ENCODE data around the gene TMEFF2. TPM values are rescaled to one million over a fixed set of nuclear protein-coding genes. Genes with fewer than 3 reads are reported as not detected.
"Not testable (repeated sequence)": the region's sequence is repeated elsewhere in the genome, so short reads cannot be mapped to it uniquely, and the experiment has no call there.

The TMEFF2 gene
- total RNA-seq, 1 donor from 2014 or later = 6.3 TPM

DNA sequence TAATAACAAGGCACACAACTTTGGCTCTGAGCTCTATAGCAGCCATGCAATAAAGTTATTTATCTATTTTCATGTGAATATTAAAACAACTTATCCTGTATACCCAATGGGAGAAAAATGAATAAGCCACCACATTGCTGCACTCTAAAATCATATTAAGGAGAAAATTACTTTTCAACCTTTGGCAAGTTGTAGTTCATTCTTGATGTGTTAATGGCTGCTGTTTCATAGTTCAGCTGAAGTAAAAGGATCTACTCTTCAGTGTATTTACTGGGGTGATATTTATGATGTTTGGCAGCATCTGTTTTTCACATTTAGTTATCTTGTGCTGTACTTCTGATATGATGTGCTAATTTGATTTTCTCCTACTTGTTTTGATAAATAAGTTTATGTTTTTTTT, 71.8 kb downstream of the TMEFF2 start:
- H3K27ac ChIP-seq (ENCODE audit: low read depth, low read length) = no peak overlapping the region
- no peaks in the 10 kb centered on the region for H3K36me3 ChIP-seq (ENCODE audit: control insufficient read depth in 3 of 3, insufficient read depth in 3 of 3, low read length in 3 of 3)
- H3K27me3 ChIP-seq (ENCODE audit: control insufficient read depth in 3 of 3, insufficient read depth in 3 of 3, low read length in 3 of 3) = no peaks in the 10 kb centered on the region
- H3K4me1 ChIP-seq (ENCODE audit: control insufficient read depth in 3 of 3, insufficient read depth in 3 of 3, low read length in 3 of 3) = no peaks in the 10 kb centered on the region
- no peak overlapping the region for H3K9ac ChIP-seq (ENCODE audit: low read depth in 1 of 3, low read length in 3 of 3)
- no peak overlapping the region for H3K4me3 ChIP-seq (ENCODE audit: low read length in 3 of 3)
- no peaks in the 10 kb centered on the region for H3K9me3 ChIP-seq (ENCODE audit: control insufficient read depth in 3 of 3, low read length in 3 of 3)

- no peaks in the 10 kb centered on the region for H3K36me3 ChIP-seq (ENCODE audit: control insufficient read depth in 3 of 3, insufficient read depth in 3 of 3, low read length in 3 of 3)
- no peak overlapping the region for H3K9ac ChIP-seq (ENCODE audit: low read depth in 1 of 3, low read length in 3 of 3)
- H3K4me3 ChIP-seq (ENCODE audit: low read length in 3 of 3) = no peak overlapping the region
- H3K27me3 ChIP-seq (ENCODE audit: control insufficient read depth in 3 of 3, insufficient read depth in 3 of 3, low read length in 3 of 3) = no peaks in the 10 kb centered on the region
- no peaks in the 10 kb centered on the region for H3K4me1 ChIP-seq (ENCODE audit: control insufficient read depth in 3 of 3, insufficient read depth in 3 of 3, low read length in 3 of 3)
- H3K9me3 ChIP-seq (ENCODE audit: control insufficient read depth in 3 of 3, low read length in 3 of 3) = no peaks in the 10 kb centered on the region
- no peak overlapping the region for H3K27ac ChIP-seq (ENCODE audit: low read depth, low read length)
These were observed 72.6 kb downstream of the TMEFF2 start for GRCh38 chr2:192122141-192122540.

GRCh38 chr2:192119536-192119935, 75.2 kb downstream of the TMEFF2 start:
- Histone ChIP-seq H3K9ac (ENCODE audit: low read depth in 1 of 3, low read length in 3 of 3) (no peak overlapping the region), H3K9me3 (ENCODE audit: control insufficient read depth in 3 of 3, low read length in 3 of 3) (no peaks in the 10 kb centered on the region), H3K4me3 (ENCODE audit: low read length in 3 of 3) (no peak overlapping the region), H3K27ac (ENCODE audit: low read depth, low read length) (no peak overlapping the region), H3K4me1 (ENCODE audit: control insufficient read depth in 3 of 3, insufficient read depth in 3 of 3, low read length in 3 of 3) (no peaks in the 10 kb centered on the region), H3K27me3 (ENCODE audit: control insufficient read depth in 3 of 3, insufficient read depth in 3 of 3, low read length in 3 of 3) (no peaks in the 10 kb centered on the region), H3K36me3 (ENCODE audit: control insufficient read depth in 3 of 3, insufficient read depth in 3 of 3, low read length in 3 of 3) (no peaks in the 10 kb centered on the region)

GRCh38 chr2:192117705-192118104, 77.0 kb downstream of the TMEFF2 start:
- H3K4me3 ChIP-seq (ENCODE audit: low read length in 3 of 3) = no peak overlapping the region

DNA sequence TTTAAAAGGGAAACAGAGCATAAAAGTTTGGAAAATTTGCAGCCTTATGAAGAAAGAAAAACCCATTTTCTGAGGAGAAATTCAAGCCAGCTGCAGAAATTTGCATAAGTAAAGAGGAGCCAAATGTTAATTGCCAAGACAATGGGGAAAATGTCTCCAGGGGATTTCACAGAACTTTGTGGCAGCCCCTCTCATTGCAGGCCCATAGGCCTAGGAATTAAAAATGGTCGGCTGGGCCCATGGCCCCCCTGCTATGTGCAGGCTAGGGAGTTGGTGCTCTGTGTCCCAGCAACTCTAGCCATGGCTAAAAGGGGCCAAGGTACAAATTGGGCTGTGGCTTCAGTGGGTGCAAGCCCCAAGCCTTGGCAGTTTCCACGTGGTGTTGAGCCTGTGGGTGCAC, 83.2 kb downstream of the TMEFF2 start:
- H3K9ac ChIP-seq (ENCODE audit: low read depth in 1 of 3, low read length in 3 of 3); H3K4me3 ChIP-seq (ENCODE audit: low read length in 3 of 3); H3K9me3 ChIP-seq (ENCODE audit: control insufficient read depth in 3 of 3, low read length in 3 of 3); H3K36me3 ChIP-seq (ENCODE audit: control insufficient read depth in 3 of 3, insufficient read depth in 3 of 3, low read length in 3 of 3); H3K27ac ChIP-seq (ENCODE audit: low read depth, low read length); H3K27me3 ChIP-seq (ENCODE audit: control insufficient read depth in 3 of 3, insufficient read depth in 3 of 3, low read length in 3 of 3); H3K4me1 ChIP-seq (ENCODE audit: control insufficient read depth in 3 of 3, insufficient read depth in 3 of 3, low read length in 3 of 3): not testable (repeated sequence)

More at GRCh38 chr2:192117705-192118104, 77.0 kb downstream of the TMEFF2 start:
- H3K4me1 ChIP-seq (ENCODE audit: control insufficient read depth in 3 of 3, insufficient read depth in 3 of 3, low read length in 3 of 3) = no peaks in the 10 kb centered on the region
- no peaks in the 10 kb centered on the region for H3K36me3 ChIP-seq (ENCODE audit: control insufficient read depth in 3 of 3, insufficient read depth in 3 of 3, low read length in 3 of 3)
- H3K27ac ChIP-seq (ENCODE audit: low read depth, low read length) = no peak overlapping the region
- H3K9ac ChIP-seq (ENCODE audit: low read depth in 1 of 3, low read length in 3 of 3) = no peak overlapping the region
- no peaks in the 10 kb centered on the region for H3K9me3 ChIP-seq (ENCODE audit: control insufficient read depth in 3 of 3, low read length in 3 of 3)
- no peaks in the 10 kb centered on the region for H3K27me3 ChIP-seq (ENCODE audit: control insufficient read depth in 3 of 3, insufficient read depth in 3 of 3, low read length in 3 of 3)

- no peaks in the 10 kb centered on the region for H3K9me3 ChIP-seq (ENCODE audit: control insufficient read depth in 3 of 3, low read length in 3 of 3)
- H3K4me1 ChIP-seq (ENCODE audit: control insufficient read depth in 3 of 3, insufficient read depth in 3 of 3, low read length in 3 of 3) = no peaks in the 10 kb centered on the region
- H3K9ac ChIP-seq (ENCODE audit: low read depth in 1 of 3, low read length in 3 of 3) = no peak overlapping the region
- no peak overlapping the region for H3K27ac ChIP-seq (ENCODE audit: low read depth, low read length)
- H3K36me3 ChIP-seq (ENCODE audit: control insufficient read depth in 3 of 3, insufficient read depth in 3 of 3, low read length in 3 of 3) = no peaks in the 10 kb centered on the region
- H3K27me3 ChIP-seq (ENCODE audit: control insufficient read depth in 3 of 3, insufficient read depth in 3 of 3, low read length in 3 of 3) = no peaks in the 10 kb centered on the region
- H3K4me3 ChIP-seq (ENCODE audit: low read length in 3 of 3) = no peak overlapping the region
These were observed 95.0 kb downstream of the TMEFF2 start for GRCh38 chr2:192099742-192100141.

DNA sequence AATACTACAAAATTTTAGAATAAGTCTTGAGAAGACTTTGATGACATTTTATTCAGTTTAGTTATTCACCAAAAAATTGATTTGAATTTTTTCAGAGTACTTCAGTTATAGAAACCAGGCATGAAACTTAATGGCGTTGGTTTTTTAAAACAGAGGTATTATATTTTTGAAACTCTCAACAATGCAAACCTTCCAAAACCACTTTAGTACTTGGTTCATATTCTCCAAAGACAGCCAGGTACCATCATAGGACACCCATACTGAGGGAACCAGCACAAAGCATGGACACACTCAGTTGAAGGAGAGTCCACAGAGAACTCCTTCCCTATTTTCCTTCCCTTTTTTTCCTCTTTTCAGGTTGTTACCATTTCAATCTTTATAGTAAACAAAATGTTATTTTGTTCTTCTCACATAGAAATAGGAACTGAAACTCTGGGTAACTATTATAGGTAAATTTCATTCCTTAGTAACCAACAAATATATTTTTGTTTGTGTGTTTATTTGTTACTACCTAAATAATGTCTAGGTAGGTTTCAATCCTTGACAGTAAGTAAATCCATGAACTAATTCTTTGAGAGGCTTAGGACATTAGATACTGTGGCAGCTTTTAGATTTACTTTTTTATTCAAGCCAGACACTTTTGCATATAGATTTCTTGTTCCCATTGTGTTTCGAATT, 95.8 kb downstream of the TMEFF2 start:
- Histone ChIP-seq H3K9ac (ENCODE audit: low read depth in 1 of 3, low read length in 3 of 3) (no peak overlapping the region), H3K4me3 (ENCODE audit: low read length in 3 of 3) (no peak overlapping the region), H3K27me3 (ENCODE audit: control insufficient read depth in 3 of 3, insufficient read depth in 3 of 3, low read length in 3 of 3) (no peaks in the 10 kb centered on the region), H3K4me1 (ENCODE audit: control insufficient read depth in 3 of 3, insufficient read depth in 3 of 3, low read length in 3 of 3) (no peaks in the 10 kb centered on the region), H3K36me3 (ENCODE audit: control insufficient read depth in 3 of 3, insufficient read depth in 3 of 3, low read length in 3 of 3) (no peaks in the 10 kb centered on the region), H3K27ac (ENCODE audit: low read depth, low read length) (no peak overlapping the region), H3K9me3 (ENCODE audit: control insufficient read depth in 3 of 3, low read length in 3 of 3) (no peaks in the 10 kb centered on the region)

GRCh38 chr2:192091476-192091875, 103.3 kb downstream of the TMEFF2 start:
- H3K27ac ChIP-seq (ENCODE audit: low read depth, low read length) = no peak overlapping the region
- H3K36me3 ChIP-seq (ENCODE audit: control insufficient read depth in 3 of 3, insufficient read depth in 3 of 3, low read length in 3 of 3) = no peaks in the 10 kb centered on the region
- no peak overlapping the region for H3K4me3 ChIP-seq (ENCODE audit: low read length in 3 of 3)
- no peaks in the 10 kb centered on the region for H3K4me1 ChIP-seq (ENCODE audit: control insufficient read depth in 3 of 3, insufficient read depth in 3 of 3, low read length in 3 of 3)
- no peaks in the 10 kb centered on the region for H3K27me3 ChIP-seq (ENCODE audit: control insufficient read depth in 3 of 3, insufficient read depth in 3 of 3, low read length in 3 of 3)
- H3K9ac ChIP-seq (ENCODE audit: low read depth in 1 of 3, low read length in 3 of 3) = no peak overlapping the region
- H3K9me3 ChIP-seq (ENCODE audit: control insufficient read depth in 3 of 3, low read length in 3 of 3) = no peaks in the 10 kb centered on the region

- no peak overlapping the region for H3K27ac ChIP-seq (ENCODE audit: low read depth, low read length)
- no peaks in the 10 kb centered on the region for H3K27me3 ChIP-seq (ENCODE audit: control insufficient read depth in 3 of 3, insufficient read depth in 3 of 3, low read length in 3 of 3)
- H3K36me3 ChIP-seq (ENCODE audit: control insufficient read depth in 3 of 3, insufficient read depth in 3 of 3, low read length in 3 of 3) = no peaks in the 10 kb centered on the region
- H3K9me3 ChIP-seq (ENCODE audit: control insufficient read depth in 3 of 3, low read length in 3 of 3) = no peaks in the 10 kb centered on the region
- no peak overlapping the region for H3K9ac ChIP-seq (ENCODE audit: low read depth in 1 of 3, low read length in 3 of 3)
- no peak overlapping the region for H3K4me3 ChIP-seq (ENCODE audit: low read length in 3 of 3)
- no peaks in the 10 kb centered on the region for H3K4me1 ChIP-seq (ENCODE audit: control insufficient read depth in 3 of 3, insufficient read depth in 3 of 3, low read length in 3 of 3)
These were observed 103.8 kb downstream of the TMEFF2 start for GRCh38 chr2:192090911-192091310.

DNA sequence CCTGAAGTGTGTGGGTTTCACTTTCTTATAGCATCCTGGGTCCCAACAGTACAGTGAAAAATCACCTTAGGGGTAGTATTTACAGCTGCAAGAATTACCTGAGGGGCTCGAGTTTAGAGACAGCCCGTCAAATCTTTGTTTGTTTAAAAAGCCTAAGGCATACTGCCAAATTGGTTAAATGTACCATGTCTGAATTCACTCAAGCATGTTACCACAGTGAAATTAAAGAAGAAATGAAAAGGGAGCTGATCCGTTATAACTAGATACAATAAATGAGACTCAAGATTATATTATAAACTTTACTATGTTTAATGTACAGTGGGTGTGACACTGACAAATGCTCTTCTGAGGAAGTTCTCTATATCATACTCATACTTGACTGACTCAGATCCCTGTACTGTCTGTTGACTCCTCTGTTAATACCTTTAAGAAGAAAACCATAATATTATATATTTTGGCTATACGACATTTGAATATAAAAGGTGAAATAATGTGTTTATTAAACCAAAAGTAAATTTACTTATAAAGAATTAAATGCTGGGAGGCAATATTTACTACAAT, 107.3 kb downstream of the TMEFF2 start:
- Histone ChIP-seq H3K27ac (ENCODE audit: low read depth, low read length) (no peak overlapping the region), H3K4me3 (ENCODE audit: low read length in 3 of 3) (no peak overlapping the region), H3K9ac (ENCODE audit: low read depth in 1 of 3, low read length in 3 of 3) (no peak overlapping the region), H3K36me3 (ENCODE audit: control insufficient read depth in 3 of 3, insufficient read depth in 3 of 3, low read length in 3 of 3) (no peaks in the 10 kb centered on the region), H3K9me3 (ENCODE audit: control insufficient read depth in 3 of 3, low read length in 3 of 3) (no peaks in the 10 kb centered on the region), H3K27me3 (ENCODE audit: control insufficient read depth in 3 of 3, insufficient read depth in 3 of 3, low read length in 3 of 3) (no peaks in the 10 kb centered on the region), H3K4me1 (ENCODE audit: control insufficient read depth in 3 of 3, insufficient read depth in 3 of 3, low read length in 3 of 3) (no peaks in the 10 kb centered on the region)

All from skeletal muscle tissue (tissue), 4 donors.